Fibroblast of skin of left quadriceps (primary cell): ENCODE measurements around the gene SLC22A5.
A peak's percentile ranks its signal among the peaks of the same experiment; 100 is the strongest.
"Not testable (repeated sequence)": the region's sequence is repeated elsewhere in the genome, so short reads cannot be mapped to it uniquely, and the experiment has no call there.

Experiments used
- DNase-seq, 2 experiments: peaks; one replicate each; pipeline ENCODE4 v3.0.0-alpha.2; 2013; ENCODE audit warnings: low read depth in 2 of 2

The SLC22A5 gene

GRCh38 chr5:132411304-132412013 lies 41.9 kb downstream of the SLC22A5 start:
- DNase-seq = no peak

DNA sequence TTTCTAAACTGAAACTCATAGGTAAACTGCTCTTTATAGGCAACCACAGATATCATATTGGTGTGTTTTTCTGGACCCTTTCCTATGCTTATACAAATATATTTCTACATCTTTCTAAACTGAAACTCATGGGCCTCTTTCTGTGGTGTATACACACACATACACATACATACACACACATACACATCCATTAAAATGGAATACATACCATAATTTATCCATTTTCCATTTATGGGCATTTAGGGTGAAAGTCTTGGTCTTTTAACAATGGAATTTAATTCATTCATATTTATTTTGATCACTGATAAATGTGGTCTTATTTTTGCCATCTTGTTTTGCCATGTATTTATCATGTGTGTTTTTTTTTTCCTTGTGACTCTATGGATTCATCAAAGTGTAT lies 44.1 kb downstream of the SLC22A5 start:
- no peak for DNase-seq

GRCh38 chr5:132414634-132415378 lies 45.3 kb downstream of the SLC22A5 start:
- no peak for DNase-seq

GRCh38 chr5:132415516-132415915 lies 46.0 kb downstream of the SLC22A5 start:
- not testable (repeated sequence) for DNase-seq

DNA sequence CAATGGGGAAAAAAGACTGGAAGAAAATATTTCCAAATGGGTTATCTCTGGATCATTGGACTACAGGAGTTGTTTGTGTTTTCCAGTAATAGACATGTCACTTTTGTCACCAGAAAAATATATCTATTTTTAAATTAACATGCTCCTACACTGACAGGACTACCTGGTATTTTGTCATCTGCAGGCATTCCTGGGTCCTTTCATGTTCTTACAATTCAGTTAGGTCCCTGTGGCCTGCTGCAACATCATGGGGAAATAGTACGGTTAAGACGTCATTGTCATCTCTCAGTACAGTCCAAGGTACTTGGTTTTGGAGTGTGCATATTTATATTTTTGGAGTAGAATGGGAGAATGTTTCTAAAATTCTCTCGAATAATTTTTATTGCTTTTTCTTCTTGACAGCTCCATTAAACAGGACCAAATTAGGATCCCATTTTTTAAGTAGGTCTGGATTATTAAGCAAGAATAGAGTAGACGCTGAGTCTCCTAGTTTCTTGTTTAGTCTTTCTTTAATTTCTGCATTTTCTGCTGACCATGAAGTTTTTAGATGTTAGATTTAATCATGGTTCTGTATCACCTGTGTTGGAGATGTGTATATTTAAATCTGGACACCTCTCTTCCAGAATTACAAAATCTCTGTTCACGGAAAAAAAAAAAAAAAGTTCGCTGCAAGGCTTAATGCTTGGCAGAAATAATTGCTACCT lies 46.9 kb downstream of the SLC22A5 start:
- no peak for DNase-seq

GRCh38 chr5:132417010-132417439 lies 47.5 kb downstream of the SLC22A5 start:
- DNase-seq = no peak

- no peak for DNase-seq
Measured at GRCh38 chr5:132417461-132417860, 48.0 kb downstream of the SLC22A5 start.

DNA sequence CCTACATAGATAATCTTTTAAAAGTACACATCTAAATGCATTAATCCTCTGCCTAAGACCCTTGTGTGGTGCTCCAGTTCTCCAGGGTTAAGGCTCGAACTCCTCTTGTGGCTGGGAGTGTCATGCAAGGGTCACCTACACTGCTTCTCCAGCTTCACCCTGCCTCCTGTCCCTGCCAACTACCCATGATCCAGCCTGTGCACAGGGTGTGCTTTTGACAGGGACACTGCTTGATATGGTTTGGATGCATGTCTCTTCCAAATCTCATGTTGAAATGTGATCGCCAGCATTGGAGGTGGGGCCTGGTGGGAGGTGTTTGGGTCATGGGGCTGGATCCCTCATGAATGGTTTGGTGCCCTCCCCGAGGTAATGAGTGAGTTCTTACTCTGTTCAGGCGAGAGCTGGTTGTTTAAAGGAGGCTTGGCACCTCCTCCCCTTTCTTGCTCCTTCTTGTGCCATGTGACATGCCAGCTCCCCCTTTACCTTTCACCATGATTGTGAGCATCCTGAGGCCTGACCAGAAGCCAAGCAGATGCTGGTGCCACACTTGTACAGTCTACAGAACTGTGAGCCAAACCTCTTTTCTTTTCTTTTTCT lies 48.5 kb downstream of the SLC22A5 start:
- no peak for DNase-seq

DNA sequence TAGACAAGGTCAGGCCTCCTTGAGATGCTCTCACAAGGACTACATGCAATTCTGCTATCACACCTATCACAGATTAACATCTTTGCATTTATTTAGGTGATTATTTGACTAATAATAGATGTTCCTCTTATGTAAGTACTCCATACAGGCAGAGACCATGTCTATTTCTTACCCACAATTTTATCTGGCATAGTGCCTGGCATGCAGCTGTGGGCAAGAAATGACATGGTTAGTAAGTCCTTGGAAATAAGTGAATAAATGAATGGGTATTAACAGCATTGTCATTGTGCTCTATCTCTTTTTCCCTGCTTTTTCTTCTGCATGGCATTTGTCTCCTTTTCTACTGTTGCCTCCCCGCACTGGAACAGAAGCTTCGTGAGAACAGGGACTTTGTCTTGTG lies 49.4 kb downstream of the SLC22A5 start:
- DNase-seq = no peak

- peak in 1 of 2 experiments; percentile 45 for DNase-seq
Measured at GRCh38 chr5:132419502-132420468, 50.3 kb downstream of the SLC22A5 start.

DNA sequence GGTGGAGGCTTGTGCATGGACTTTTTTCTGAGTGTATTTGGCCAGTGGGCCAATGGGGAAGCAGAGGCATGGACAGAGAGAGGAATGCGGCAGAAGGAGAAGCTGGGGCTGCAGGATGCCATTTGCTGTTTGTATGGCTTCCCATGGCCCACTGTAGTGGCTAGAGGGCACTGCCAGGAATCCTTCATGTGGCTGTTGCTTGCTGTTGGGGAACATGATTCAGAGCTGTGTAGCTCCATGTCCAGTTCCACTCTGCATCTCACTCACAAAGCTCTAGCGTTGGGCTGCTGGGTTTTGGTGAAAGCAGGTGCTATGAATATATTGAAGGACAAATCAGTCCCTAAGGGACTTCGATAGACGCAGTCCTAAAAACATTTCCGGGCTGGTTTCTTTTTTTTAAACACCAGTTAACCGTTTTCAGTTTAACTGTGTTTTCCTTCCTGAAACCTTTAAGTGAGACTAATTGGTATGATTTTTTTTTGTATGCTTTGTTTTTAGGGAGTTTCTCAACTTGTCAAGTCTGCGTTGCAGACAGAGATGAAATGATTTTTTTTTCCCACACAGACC lies 51.3 kb downstream of the SLC22A5 start:
- DNase-seq = no peak

DNA sequence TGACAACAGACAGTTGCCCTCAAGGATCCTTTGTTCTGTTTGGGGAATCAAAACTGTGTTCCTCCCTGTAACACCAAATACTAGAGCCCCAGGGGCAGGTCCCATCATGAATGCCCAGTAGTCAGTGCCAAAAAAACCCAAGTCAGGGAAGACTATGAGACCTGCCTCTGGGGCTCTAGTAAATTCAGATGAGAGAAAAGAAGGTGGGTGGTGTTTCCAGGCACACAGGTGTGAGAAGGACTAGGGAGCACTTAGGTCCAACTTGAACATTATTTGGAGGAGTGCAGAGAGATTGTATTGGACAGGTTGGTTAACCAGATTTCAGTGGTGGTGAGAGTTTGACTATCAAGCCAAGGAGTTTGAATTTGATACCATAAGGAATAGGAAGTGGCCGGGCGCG lies 52.0 kb downstream of the SLC22A5 start:
- no peak for DNase-seq

DNA sequence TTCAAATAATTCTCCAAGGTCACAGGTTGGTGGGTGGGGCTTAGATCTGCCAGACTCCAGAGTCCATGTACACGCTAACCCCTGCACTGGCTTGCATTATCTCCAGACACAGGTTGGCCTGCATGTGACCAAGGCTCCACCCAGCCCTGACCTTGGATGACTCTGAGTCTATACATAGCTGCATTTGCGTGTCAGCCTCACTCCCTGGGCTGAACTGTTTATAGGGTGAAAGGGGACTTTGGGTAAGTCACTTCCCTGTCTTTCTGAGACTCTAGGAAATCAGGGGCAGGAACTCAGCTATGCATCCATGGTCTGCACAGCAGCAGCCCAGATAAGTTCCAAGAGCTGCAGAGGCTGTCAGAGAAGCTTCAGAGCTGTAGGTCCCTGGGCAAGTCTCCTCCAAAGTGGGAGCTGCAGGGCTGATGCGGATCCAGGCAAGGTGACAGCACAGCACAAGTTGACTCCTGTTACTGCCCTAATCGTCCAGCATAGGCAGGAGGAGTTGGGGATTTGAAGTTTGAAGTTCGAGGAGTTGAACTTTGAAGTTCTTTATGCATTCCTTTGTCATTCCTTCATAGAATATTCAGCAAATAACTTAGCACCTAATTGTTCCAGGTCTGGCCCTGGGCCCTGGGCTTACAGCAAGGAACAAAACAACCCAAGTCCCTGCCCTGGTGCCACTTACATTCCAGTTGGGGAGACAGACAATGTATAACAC lies 53.4 kb downstream of the SLC22A5 start:
- DNase-seq = no peak

DNA sequence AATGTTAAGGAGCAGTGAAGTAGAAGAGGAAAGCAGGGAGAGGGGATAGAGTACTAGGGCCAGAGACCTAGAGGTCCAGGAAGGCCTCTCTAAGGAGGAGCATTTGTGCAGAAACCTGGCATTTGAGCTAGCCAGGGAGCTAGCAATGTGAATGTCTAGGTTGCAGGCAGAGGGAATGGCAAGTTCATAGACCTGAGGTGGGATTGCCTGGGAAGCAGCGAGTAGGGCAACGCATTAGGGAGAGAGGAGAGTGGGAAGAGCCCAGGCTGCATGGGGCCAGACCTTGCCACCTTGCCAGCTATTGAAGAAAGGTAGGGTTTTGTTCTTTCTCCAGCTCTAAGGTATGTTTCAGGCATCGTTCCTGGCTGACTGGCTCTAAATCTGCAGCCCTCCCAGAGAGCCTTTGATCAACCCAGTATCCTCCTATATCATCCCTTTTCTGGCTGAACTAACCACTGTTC lies 54.0 kb downstream of the SLC22A5 start:
- no peak for DNase-seq

DNA sequence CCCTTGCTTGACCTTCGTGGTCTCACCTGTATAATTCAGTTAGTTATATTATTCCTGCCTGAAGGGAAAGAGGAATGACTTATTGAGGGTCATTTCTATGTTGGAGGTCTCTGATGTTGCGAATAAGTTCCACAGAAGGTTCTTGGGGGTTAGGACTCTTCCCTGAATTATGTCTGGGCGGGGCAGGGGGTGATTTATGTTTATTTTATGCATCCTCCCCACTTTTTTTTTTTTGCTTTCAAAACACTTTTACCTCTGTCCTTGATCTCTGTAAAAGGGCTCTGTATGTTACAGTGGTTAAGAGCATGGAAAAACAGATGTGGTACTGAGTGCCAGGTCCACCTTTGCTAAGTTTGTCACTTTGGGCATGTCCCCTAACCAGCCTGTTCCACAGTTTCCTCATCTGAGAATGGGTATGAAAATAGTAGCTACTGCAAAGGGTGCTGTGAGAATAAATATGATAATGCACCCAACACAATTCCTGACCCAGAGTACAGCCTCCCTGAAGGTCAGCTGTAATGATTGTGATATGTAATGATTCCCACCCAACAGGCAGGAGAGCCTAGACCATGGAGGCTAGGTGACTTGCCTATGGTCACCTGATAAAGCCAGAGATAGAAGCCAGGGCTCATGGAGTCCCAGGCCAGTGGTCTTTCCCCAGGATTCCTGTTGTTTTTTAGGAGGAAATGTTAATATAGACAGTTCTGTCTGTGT lies 54.8 kb downstream of the SLC22A5 start:
- no peak for DNase-seq

DNA sequence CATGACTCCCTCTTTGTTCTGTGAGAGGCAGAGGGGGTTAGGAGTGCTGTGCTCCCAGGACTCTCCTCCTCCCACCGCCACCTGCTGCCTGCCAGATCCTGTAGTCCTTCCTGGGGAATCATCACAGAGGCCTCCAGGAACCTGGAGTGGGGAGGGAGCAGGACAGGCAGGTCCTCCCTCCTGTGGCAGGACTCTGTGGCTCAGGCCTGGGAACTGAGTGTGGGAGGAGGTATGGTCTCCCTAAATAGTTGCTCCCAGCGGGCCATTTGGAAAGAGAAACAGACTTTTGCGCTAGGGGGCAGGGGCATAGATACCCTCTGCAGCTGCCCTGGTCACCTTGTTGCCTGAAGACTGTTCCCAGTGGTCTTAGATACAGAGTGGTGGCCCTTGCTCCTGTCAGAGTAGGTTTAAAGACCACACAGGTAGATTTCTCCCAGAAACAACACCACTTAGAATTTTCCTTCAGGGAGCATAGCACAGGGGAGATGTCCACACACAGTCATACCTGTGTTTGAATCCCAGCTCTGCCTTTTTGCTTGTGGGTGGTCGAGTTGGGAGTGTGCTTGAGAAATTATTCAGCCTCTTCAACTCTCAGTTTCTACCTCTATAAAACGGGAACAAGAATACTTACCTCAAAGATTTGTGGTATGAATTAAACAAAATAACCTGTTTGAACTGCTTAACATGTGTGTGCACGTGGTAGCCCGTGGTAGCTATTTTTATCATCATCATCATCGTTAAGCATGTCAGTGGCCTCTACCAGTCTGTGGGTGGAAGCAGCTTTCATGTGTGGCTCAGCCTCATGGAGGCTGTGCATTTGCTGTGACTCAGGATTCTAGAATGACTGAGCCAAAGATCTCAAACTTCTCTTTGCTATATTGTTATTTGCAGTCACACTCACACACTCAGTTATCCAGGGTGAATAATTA lies 55.8 kb downstream of the SLC22A5 start:
- DNase-seq = peak in 1 of 2 experiments; percentile 63

DNA sequence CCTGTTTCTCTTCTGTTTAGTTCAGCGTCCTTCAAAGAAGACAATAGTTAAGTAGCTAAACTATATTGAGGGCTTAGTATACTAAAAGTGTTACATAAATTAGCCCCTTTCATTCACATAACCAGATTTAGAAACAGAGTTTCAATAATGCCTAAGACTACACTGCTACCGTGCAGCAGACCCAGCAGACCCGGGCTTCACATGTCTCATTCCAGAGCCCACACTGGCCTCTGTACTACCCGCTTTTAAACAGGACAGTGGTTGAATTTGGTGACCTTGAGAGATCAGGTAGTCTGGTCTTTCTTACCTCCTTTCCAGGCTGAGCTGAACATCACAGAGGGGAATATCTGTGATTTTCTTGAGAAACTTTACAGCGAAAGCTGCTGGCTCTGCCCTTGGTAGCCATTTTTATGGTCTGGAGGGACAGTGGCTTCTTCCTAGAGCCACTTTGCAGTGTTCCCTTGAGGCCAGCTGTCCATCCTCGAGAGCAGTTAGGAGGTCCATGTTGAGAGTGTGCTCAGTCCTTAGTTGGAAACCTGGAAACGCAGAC lies 56.5 kb downstream of the SLC22A5 start:
- no peak for DNase-seq
